Inflammatory macrophage treated with lipopolysaccharide for 1 hour (primary cell): ENCODE measurements around the gene IL5RA.

Experiments
- DNase-seq, 2 donors: peaks; one replicate each; pipeline ENCODE4 v3.0.0-alpha.2; 2020 to 2022

IL5RA gene

GRCh38 chr3:3064297-3064696, 45.9 kb downstream of the IL5RA start:
- no peak for DNase-seq

DNA sequence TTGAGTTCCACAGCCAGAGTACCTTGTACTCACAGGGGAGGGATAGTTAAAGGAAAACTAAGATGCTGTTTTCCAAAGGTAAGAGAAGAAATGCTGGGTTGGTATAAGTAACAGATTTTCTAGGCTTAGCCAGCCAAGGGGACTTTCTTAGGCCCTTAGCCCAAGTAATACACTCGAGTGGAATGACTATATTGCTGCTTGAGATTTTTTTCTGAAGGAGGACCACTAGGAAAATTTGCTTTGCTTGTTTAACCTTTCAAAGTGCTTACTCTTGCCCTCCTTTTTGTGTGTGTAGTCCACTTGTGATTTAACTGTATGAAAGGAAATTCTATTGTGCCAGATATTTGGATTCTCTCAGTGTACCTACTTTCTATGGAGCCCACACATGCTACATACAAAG, 50.5 kb downstream of the IL5RA start:
- no peak for DNase-seq

GRCh38 chr3:3053974-3054373, 56.2 kb downstream of the IL5RA start:
- DNase-seq = no peak

GRCh38 chr3:3038201-3038991, 71.8 kb downstream of the IL5RA start:
- DNase-seq = no peak

GRCh38 chr3:3037156-3037555, 73.0 kb downstream of the IL5RA start:
- no peak for DNase-seq

DNA sequence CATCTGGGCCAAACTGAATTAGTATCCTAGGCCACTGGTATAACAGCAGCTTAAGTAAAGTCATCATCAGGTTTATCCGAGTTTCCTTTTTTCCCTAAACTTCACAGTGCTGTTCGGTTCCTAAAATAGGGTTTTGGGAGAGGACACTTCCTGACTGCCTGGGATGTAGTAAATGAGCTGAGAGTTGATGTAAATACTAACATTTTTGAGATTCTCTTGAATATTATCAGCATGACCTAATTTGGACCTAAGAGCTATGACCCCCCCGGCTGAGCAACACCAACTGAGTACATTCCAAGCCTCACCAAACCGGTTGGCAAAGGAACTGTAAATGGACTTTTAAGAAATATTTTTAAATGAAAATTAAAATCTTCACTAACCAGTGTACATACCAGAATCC, 78.8 kb downstream of the IL5RA start:
- DNase-seq = no peak

DNA sequence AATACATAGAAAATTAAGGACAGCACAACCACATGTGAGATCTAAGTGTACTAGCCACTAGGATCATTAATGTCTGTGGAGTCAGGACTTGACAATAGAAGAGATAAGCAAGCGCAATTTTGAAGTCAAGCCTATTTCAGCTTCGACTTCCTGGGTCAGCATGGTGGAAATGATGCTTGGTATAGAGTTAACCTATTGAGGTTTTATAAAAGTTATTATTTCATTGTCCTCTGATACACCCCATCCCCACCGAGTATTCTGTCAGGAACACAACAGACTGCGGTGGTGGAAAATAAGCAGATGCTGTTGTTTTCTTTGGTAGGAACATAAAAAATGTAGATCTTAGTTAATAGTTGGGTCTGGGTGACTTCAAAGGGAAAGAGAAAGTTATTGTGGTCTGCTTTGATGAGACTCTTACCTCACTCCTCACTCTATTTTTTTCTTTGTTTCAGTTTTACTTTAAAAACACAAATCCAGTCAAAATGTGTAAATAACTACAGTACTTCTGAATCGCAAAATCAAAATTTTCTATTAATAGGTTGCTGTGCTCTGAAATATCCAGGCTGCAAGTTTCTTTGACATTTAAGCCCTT, 82.1 kb downstream of the IL5RA start:
- DNase-seq = no peak

DNA sequence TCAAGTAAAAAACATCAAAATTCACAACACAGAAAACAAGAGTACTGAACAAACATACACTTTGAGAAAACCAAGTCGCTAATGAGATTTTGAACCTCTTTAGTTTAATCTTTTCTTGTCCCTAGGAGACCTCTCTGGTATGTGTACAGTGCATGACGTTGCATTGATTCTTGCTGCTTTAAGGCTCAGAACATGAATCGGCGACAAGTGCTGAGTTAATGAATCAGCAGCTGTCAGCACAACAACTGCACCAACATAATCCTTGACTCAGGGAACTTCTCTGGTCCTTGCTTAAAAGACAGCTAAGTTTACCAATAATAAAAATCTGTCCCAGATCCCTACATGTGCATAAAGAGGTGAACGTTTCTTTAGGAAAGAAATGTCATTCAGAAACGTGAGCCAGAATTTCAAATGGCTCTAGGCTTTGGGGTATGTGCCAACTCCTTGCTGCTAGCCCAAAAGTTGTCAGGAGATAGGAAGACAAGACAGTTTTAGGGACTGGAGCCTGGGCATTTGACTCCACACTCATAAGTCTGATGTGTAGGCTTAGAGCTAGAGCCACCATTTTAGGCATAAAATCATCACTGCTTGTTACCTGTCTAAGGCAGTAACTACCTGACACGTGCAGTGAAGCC, 86.9 kb downstream of the IL5RA start:
- DNase-seq = no peak

DNA sequence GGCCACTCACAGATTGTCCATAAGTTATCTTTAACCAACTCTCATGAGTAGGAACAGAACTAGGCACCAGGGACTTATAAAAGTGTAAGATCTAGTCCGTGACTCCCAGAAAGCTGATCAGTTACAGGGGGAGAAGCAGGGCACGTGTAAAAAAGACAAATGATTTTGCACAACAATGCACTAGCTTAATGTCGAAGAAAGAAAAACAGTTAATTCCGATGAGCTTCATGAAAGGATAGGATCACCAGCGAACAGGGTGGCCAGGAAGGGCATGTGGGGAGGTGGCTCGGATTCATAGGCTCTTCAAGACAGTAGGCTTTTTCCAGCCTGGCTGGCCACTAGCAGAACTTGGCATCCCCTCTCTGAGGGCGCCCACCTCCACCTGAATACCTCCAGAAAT, 90.0 kb downstream of the IL5RA start:
- DNase-seq = no peak
